Measurements from ENCODE around the gene TPRN. TPM values are rescaled to one million over a fixed set of nuclear protein-coding genes. Genes with fewer than 3 reads are reported as not detected.

TPRN gene
- total RNA-seq, 2 donors from 2014 or later, result 6.4 to 6.8 TPM

DNA sequence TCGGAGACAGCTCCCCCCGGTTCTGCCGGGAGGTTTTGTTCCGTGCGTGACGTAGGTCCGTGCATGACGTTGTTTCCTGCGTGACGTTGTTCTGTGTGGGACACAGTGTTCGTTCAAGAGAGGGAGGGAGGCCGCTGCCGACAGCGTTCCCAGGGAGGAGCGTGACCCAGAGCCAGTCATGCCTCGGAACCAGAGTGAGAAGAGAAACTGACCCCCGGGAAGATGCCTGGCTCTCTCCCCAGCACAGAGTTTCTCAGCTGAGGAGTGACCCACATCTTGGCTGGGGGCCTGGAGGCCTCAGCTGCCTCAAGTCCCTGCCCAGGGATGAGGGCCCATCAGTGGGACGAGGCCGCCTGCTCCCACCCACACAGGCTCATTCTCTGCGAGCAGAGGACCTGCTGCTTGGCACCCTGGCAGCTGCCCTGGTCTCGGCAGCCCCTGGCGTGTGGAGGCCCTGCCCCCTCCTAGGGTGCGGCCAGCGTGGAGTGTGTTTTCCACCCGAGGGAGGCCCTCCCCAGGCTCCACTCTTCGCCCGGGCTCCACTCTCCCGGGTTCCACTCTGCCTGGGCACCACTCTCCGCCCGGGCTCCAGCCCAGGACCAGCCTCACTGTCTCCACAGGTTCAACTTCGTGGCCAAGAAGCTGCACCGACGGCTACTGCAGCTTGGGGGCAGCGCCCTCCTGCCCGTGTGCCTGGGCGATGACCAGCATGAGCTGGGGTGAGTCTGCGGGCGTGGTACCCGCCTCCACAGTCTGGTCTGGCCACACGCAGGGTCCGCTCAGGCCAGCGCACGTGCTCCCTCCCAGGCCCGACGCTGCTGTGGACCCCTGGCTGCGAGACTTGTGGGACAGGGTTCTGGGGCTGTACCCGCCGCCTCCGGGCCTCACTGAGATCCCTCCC is 12.9 kb upstream of the TPRN start:
- Histone ChIP-seq H3K9me3 (no peaks in the 10 kb centered on the region), H3K36me3 (no peaks in the 10 kb centered on the region), H3K27ac (no peak overlapping the region), H3K4me3 (no peak overlapping the region), H3K27me3 (no peaks in the 10 kb centered on the region), H3K4me1 (peaks cover 0 to 17% of the 10 kb centered on the region in 2 donors)
- DNase-seq (ENCODE audit: low spot score), result no peak
- TF ChIP-seq, protein P1, sequence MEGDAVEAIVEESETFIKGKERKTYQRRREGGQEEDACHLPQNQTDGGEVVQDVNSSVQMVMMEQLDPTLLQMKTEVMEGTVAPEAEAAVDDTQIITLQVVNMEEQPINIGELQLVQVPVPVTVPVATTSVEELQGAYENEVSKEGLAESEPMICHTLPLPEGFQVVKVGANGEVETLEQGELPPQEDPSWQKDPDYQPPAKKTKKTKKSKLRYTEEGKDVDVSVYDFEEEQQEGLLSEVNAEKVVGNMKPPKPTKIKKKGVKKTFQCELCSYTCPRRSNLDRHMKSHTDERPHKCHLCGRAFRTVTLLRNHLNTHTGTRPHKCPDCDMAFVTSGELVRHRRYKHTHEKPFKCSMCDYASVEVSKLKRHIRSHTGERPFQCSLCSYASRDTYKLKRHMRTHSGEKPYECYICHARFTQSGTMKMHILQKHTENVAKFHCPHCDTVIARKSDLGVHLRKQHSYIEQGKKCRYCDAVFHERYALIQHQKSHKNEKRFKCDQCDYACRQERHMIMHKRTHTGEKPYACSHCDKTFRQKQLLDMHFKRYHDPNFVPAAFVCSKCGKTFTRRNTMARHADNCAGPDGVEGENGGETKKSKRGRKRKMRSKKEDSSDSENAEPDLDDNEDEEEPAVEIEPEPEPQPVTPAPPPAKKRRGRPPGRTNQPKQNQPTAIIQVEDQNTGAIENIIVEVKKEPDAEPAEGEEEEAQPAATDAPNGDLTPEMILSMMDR (IDR thresholded peaks at IDR 0.05), result no peak

DNA sequence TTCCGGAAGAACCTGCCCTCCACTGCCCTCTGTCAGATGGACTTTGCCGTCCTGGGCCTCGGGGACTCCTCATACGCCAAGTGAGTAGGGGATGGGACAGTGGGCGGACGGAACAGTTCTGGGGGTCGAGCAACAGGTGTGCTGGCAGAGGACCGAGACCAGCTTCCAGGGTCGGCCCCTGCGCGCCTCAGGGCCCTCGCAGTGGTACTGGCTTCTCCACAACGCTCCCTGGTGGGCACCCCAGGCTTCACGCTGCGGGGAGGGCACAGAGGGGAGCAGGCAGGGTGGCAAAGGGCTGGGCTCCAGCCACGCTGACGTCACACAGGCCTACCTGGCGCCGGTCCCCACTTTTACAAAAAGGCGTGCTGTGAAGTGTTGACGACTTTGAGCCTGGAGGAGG is 12.0 kb upstream of the TPRN start:
- H3K4me3 ChIP-seq, result no peak overlapping the region

DNA sequence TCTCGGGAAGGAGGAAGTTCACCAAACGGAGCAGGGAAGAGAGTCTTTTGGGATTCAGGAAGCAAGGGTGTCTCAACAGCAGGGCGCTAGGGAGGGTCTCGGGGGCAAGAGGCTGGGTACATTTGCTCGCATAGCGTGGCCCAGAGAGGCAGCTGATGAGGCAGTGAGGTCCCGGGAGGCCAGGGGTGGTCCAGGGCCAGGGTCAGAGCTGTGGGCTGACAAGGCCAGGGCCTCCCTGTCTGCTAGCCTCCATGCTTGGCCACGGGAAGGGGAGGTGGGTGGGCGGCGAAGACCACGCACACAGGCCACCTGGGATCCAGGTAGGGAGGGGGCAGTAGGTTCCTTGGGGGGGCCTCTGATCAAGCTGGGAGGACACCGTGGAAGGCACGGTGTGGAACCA is 11.0 kb upstream of the TPRN start:
- H3K27me3 ChIP-seq, result no peaks in the 10 kb centered on the region
- H3K4me3 ChIP-seq, result no peak overlapping the region
- H3K27ac ChIP-seq, result no peak overlapping the region
- H3K4me1 ChIP-seq, result peaks cover 0 to 6% of the 10 kb centered on the region in 2 donors
- no peaks in the 10 kb centered on the region for H3K36me3 ChIP-seq
- TF ChIP-seq, protein P1 (IDR thresholded peaks at IDR 0.05), result no peak
- DNase-seq (ENCODE audit: low spot score), result no peak
- H3K9me3 ChIP-seq, result no peaks in the 10 kb centered on the region

More for the DNA sequence above, 12.0 kb upstream of the TPRN start:
- Histone ChIP-seq H3K36me3 (no peaks in the 10 kb centered on the region), H3K27ac (no peak overlapping the region), H3K27me3 (no peaks in the 10 kb centered on the region), H3K4me1 (peaks cover 0 to 9% of the 10 kb centered on the region in 2 donors), H3K9me3 (no peaks in the 10 kb centered on the region)
- DNase-seq (ENCODE audit: low spot score), result no peak
- TF ChIP-seq, protein P1 (IDR thresholded peaks at IDR 0.05), result no peak

DNA sequence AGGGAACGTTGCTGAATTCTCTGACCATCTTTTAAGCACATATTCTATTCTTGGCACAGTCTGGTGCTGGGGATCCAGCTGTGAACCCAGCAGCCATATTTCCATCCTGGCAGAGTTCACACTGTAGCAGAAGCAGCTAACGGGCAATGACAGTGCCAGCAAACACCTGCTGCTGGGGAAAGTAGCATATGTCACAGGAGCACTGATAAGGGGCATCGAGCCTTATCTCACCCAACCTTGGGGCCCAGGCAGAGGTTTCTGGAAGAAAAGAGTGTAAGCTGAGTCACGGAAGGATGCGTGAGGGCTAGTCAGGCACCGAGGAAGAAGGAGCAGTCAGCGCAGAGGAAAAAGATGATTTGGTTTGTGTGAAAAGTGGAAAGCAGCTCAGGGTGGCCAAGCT is 6.1 kb upstream of the TPRN start:
- Histone ChIP-seq H3K27me3 (no peaks in the 10 kb centered on the region), H3K9me3 (no peaks in the 10 kb centered on the region), H3K27ac (no peak overlapping the region), H3K4me1 (peaks cover 0 to 47% of the 10 kb centered on the region in 2 donors), H3K36me3 (no peaks in the 10 kb centered on the region), H3K4me3 (peak overlapping the region in 1 of 2 donors; percentile 79)
- DNase-seq (ENCODE audit: low spot score), result no peak
- TF ChIP-seq, protein P1 (IDR thresholded peaks at IDR 0.05), result no peak

DNA sequence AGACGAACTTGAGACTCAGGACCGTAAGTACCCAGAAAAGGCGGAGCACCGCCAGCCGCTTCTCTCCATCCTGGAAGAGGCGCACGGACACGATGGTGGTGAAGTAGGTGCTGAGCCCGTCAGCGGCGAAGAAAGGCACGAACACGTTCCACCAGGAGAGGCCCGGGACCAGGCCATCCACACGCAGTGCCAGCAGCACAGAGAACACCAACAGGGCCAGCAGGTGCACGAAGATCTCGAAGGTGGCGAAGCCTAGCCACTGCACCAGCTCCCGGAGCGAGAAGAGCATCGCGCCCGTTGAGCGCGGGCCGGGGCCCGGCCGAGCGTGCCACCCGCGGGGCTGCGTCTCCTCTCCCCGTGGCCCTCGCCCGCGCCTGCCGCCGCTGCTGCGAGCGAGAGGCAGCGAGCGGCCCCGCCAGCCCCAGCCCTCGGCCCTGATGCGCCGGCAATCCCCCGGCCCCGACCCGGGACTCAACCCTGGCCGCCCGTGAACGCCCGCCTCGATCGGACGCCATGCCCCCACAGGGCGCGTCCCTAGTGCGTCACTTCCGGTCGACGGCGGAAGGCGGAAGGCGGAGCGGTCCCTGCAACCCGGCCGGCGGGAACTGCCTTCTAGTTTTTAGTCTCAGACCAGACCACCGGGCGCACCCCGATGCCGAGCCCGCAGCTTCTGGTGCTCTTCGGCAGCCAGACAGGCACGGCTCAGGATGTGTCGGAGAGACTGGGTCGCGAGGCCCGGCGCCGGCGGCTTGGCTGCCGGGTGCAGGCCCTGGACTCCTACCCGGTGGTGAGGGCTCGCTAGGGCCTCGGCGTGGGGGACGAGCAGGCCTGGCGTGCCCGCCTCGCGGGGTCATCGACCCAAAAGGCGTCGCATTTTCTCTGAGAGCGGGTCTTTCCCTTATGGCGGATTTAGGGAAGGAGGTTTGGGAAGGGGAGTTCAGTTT is 4.9 kb upstream of the TPRN start, which contains the start of the genes NDOR1 and TMEM203:
Gene NDOR1, plus strand, starts transcription at position 575 of the 944 bp plus-strand sequence. Its CDS starts 78 bp downstream, at position 653.
Gene TMEM203, minus strand, starts transcription at position 523 of the 944 bp plus-strand sequence. Its CDS starts 234 bp downstream, at position 289.
- H3K4me1 ChIP-seq, result peaks cover 0 to 54% of the 10 kb centered on the region in 2 donors
- H3K27me3 ChIP-seq, result no peaks in the 10 kb centered on the region
- H3K27ac ChIP-seq, result peak within 1 kb of the TSS; percentile 59 to 69
- DNase-seq (ENCODE audit: low spot score), result peak; percentile 90
- H3K9me3 ChIP-seq, result no peaks in the 10 kb centered on the region
- TF ChIP-seq, protein P1 (IDR thresholded peaks at IDR 0.05), result no peak
- peak within 1 kb of the TSS; percentile 65 to 79 for H3K4me3 ChIP-seq
- no peaks in the 10 kb centered on the region for H3K36me3 ChIP-seq
